HG03432 (cell line): ENCODE results near the gene MORN3.

ENCODE experiments used
- ATAC-seq: cut with Tn5 transposase; IDR thresholded peaks from one replicate; pipeline ENCODE4 v1.9.1; 2021; ENCODE audit warnings: mild to moderate bottlenecking, moderate library complexity; ENCODE audit not compliant: unreplicated experiment

Gene MORN3

DNA sequence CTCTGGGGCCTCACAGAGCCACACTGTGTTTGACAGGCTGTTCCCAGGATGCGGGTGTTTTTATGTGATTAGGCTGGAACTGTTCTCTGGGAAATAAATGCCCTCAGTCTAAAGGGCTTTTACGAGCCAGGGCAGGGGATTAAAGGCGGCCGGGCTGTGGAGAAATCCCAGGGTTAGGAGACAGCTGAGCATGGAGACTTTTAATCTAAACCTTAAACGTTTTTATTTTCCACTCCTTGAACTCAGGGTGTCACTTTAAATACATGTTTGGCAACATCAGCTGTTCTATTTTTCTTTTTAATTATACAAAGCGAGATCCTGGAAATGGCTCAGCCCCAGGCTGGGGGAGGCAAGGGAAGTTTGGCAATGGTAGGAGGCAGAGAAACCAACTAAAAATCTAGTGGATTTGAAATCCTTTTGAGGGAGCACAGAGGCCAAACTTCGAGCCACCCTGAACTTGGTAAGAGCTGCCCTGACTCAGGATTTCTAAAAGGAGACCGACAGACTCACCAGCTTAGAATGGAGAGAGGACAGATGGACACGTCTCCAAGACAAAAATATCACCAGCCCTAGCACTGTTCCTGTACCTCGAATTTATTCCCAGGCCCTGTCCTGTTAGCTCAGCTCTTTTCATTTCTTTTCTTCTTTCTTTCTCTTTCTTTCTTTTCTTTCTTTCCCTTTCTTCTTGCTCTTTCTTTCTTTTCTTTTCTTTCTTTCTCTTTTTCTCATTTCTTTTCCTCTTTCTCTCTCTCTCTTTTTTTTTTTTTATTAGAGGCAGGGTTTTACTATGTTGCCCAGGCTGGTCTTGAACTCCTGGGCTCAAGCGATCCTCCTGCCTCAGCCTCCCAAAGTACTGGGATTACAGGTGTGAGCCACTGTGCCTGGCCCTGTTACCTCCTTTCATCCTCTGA is 59.0 kb downstream of the MORN3 start:
- no peak for ATAC-seq

DNA sequence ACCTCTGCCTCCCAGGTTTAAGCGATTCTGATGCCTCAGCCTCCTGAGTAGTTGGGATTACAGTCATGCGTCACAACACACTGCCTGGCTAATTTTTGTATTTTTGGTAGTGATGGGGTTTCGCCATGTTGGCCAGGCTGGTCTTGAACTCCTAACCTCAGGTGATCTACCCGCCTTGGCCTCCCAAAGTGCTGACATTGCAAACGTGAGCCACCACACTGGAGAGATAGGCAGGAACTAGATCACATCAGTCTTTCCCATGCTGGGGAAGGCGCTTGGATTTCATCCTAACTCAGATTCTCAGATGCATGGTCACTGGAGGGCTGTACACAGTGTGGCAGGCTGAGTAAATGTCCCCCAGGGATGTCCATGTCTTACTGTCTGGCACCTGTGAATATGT is 61.2 kb downstream of the MORN3 start:
- no peak for ATAC-seq

DNA sequence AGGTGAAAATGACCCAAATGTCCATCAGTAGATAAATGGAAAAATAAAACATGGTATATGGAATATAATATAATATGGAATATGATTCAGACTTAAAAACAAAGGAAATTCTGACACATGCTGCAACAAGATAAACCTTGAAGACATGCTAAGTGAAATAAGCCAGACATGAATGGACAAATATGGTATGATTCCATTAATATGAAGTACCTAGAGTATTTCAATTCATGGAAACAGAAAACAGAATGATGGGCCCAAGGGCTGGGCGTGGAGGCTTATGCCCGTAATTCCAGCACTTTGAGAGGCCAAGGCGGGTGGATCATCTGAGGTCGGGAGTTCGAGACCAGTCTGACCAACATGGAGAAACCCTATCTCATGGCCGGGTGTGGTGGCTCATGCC is 65.9 kb downstream of the MORN3 start:
- no peak for ATAC-seq

DNA sequence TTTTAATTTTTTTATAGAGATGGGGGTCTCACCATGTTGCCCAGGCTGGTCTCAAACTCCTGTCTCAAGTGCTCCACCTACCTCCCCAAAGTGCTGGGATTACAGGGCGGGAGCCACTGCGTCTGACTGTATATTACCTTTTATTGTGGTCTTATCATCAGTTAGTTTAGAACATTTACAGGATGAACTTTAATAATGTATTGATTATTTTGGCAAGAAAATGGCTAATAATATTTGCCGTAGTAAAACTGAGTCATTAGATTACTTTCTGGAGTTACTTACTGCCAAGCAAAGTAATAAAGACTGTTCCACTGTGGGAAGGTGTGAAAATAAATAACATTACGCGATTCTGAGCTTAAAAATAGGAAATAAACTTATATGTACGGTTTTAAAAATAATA is 66.7 kb downstream of the MORN3 start:
- ATAC-seq: no peak

DNA sequence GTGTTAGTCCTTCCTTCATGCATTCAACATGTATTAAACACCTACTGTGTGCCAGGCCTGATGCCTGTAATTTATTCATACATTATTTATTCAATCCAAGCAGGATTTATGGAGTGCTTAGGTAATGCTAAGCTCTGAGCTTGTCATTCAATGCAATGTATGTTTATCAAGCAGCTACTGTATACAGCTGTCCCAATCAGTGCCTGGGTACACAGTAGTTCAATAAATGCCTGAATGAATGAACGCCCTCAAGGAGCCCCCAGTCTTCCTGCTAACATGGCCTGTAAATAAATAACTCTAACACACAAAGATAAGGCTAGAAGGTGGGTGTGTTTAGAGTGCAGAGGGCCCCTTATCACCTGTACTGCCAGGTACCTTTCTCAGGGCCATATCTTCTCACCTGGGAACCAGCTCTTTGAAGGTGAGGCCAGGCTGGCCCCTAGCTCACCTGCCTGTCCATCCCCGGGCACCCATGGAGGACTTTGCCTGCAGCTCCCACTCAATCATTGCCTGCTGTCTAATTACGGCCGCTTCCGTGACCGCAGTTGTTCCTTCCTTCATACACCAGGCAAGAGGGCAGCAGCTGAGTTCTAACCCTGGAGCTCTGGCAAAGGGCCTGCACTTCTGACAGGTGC is 68.6 kb downstream of the MORN3 start:
- ATAC-seq: no peak
